Adrenal gland (tissue), 5 donors: ENCODE data around the gene LPO.

Experiments
- POLR2A ChIP-seq, 2 donors: fragments of 450-650 bp; IDR thresholded peaks; one replicate each; pipeline ENCODE4 v1.6.1; 2017; ENCODE audit warnings: antibody characterized with exemption in 2 of 2, mild to moderate bottlenecking in 2 of 2, moderate library complexity in 1 of 2
- TF ChIP-seq, protein P1 (sequence below), 6 experiments: fragments of 450-650 bp in 4 of 6; fragments of 200-600 bp in 2 of 6; sonication (generic) in 1 of 6; IDR thresholded peaks; 1 replicate in 5 of 6; 2 replicates in 1 of 6; pipeline versions ENCODE4 v1.5.1 to v1.8.0; 2016 to 2021; ENCODE audit warnings: antibody characterized with exemption in 6 of 6, mild to moderate bottlenecking in 2 of 6, moderate library complexity in 1 of 6
- donor health status: DM: no; HTN: no; CAD: no.

DNA sequence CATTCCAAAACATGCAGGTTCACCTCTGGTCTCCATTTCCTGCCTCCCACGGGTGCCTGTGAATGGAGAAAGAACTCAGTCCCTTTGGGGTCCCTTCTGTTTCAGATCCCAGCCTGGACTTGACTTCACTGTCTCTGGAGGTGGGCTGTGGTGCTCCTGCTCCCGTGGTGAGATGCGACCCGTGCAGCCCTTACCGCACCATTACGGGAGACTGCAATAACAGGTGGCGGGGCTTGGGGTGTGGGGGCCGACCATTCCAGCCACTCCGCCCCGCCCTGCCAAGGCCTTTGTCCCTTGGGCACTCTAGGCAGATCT, 10.5 kb downstream of the LPO start:
- TF ChIP-seq, protein P1, sequence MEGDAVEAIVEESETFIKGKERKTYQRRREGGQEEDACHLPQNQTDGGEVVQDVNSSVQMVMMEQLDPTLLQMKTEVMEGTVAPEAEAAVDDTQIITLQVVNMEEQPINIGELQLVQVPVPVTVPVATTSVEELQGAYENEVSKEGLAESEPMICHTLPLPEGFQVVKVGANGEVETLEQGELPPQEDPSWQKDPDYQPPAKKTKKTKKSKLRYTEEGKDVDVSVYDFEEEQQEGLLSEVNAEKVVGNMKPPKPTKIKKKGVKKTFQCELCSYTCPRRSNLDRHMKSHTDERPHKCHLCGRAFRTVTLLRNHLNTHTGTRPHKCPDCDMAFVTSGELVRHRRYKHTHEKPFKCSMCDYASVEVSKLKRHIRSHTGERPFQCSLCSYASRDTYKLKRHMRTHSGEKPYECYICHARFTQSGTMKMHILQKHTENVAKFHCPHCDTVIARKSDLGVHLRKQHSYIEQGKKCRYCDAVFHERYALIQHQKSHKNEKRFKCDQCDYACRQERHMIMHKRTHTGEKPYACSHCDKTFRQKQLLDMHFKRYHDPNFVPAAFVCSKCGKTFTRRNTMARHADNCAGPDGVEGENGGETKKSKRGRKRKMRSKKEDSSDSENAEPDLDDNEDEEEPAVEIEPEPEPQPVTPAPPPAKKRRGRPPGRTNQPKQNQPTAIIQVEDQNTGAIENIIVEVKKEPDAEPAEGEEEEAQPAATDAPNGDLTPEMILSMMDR (IDR thresholded peaks at IDR 0.05) = no peak
- TF ChIP-seq POLR2A (IDR thresholded peaks at IDR 0.05) = no peak
